Mammary epithelial cell (primary cell): Measurements from ENCODE around the gene LOXL3.

ENCODE experiments used
- CTCF ChIP-seq, 2 donors: IDR thresholded peaks in 1 of 2; conservative IDR thresholded peaks in 1 of 2; 2 replicates each; pipeline ENCODE4 v1.5.1; 2011 to 2012; ENCODE audit warnings: inconsistent platforms in 2 of 2, low read length in 2 of 2, mild to moderate bottlenecking in 2 of 2, control low read depth in 1 of 2, low read depth in 1 of 2; ENCODE audit not compliant: insufficient read depth in 1 of 2; ENCODE audit errors: extremely low read depth in 1 of 2
- EZH2 ChIP-seq: IDR thresholded peaks from 2 replicates; pipeline ENCODE4 v1.6.1; 2012; ENCODE audit warnings: low read length, inconsistent platforms, borderline replicate concordance

DNA sequence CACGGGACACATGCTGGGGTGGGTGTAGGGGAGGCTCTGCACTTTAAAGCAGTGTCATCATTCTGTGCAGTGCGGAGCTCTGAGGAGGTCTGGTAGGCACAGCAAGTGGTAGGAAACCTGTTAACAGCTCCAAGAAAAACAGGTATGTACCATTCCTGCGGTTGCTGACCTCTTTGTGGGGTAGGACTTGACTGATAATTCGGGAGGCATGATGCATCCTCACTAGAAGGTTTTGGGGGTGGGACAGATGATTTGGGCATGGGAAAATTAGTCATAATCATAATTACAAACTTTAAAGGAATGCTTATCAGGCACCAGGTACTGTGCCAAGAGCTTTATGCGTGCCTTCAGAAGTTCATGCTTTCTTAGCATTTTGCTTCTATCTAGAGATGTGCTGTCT, 10.5 kb upstream of the LOXL3 start:
- no peak for TF ChIP-seq CTCF (conservative IDR thresholded peaks at IDR 0.05 in 1 of 2, IDR thresholded peaks at IDR 0.05 in 1 of 2; ENCODE audit: extremely low read depth in 1 of 2, insufficient read depth in 1 of 2, low read depth in 1 of 2, low read length in 2 of 2)
- no peak for TF ChIP-seq EZH2
